Right ventricle myocardium superior (tissue), 1 donor: ENCODE results near the gene UBR7. TPM values are rescaled to one million over a fixed set of nuclear protein-coding genes. Genes with fewer than 3 reads are reported as not detected.

Source experiments
- total RNA-seq: library from RNA; stranded (reverse); fragmentation: NEBNext Ultra II Directional; extraction: Animal tissue kit (Norgen Biotek cat#: 25700); gene quantifications from one replicate; pipeline ENCODE4 v1.2.1, GENCODE V29; 2021
- donor health status: DM: no; HTN: yes; CAD: no; lungs with severe emphysema.

UBR7 gene
- total RNA-seq, 1 donor from 2014 or later, result 16.1 TPM

Other genes with a start within 250 kb of the UBR7 start
- gene ITPK1, start 91.3 kb upstream of the UBR7 start, total RNA-seq, result 115 TPM
- gene MOAP1, start 22.4 kb upstream of the UBR7 start, total RNA-seq, result 55.9 TPM
- 21.0 TPM for gene LYSET, start 21.9 kb upstream of the UBR7 start, total RNA-seq
- 16.3 TPM for gene GON7, start 191 bp upstream of the UBR7 start, total RNA-seq
- 15.9 TPM for gene BTBD7, start 125.8 kb downstream of the UBR7 start, total RNA-seq
- gene COX8C, start 139.9 kb downstream of the UBR7 start, total RNA-seq, result 0.94 TPM
- gene UNC79, start 223.7 kb downstream of the UBR7 start, total RNA-seq, result 0.22 TPM